Skeletal muscle satellite cell (primary cell): Measurements from ENCODE around the gene WDR11.

Experiments
- H3K27me3 ChIP-seq: 2 replicates; pipeline ENCODE4 v1.7.0; 2013; ENCODE audit warnings: low read length; ENCODE audit not compliant: control insufficient read depth, insufficient read depth
- H3K36me3 ChIP-seq: 2 replicates; pipeline ENCODE4 v1.7.0; 2013; ENCODE audit warnings: mild to moderate bottlenecking, control low read depth, low read length; ENCODE audit not compliant: insufficient read depth
- H3K4me1 ChIP-seq: 2 replicates; pipeline ENCODE4 v1.7.0; 2013; ENCODE audit warnings: low read length; ENCODE audit not compliant: control insufficient read depth, insufficient read depth
- H3K4me2 ChIP-seq: 2 replicates; pipeline ENCODE4 v1.7.0; 2013; ENCODE audit warnings: mild to moderate bottlenecking, low read length
- H3K4me3 ChIP-seq: 2 replicates; pipeline ENCODE4 v1.7.0; 2013; ENCODE audit warnings: low read length
- H3K9ac ChIP-seq: 2 replicates; pipeline ENCODE4 v1.7.0; 2013; ENCODE audit warnings: mild to moderate bottlenecking, low read depth, low read length, moderate library complexity
- H3K9me3 ChIP-seq: replicated peaks from 2 replicates; pipeline ENCODE4 v1.7.0; 2013; ENCODE audit warnings: mild to moderate bottlenecking, control low read depth, low read length

Gene WDR11

GRCh38 chr10:120825878-120826769 is 25.0 kb upstream of the WDR11 start:
- Histone ChIP-seq H3K9me3 (no peaks in the 10 kb centered on the region), H3K36me3 (no peaks in the 10 kb centered on the region), H3K4me3 (no peak overlapping the region), H3K4me1 (no peaks in the 10 kb centered on the region), H3K27me3 (no peaks in the 10 kb centered on the region), H3K4me2 (no peak overlapping the region), H3K9ac (no peak overlapping the region)

GRCh38 chr10:120827251-120827875 is 23.8 kb upstream of the WDR11 start:
- H3K4me2 ChIP-seq: no peak overlapping the region
- no peak overlapping the region for H3K9ac ChIP-seq
- H3K9me3 ChIP-seq: no peaks in the 10 kb centered on the region
- no peaks in the 10 kb centered on the region for H3K36me3 ChIP-seq
- H3K4me1 ChIP-seq: no peaks in the 10 kb centered on the region
- no peaks in the 10 kb centered on the region for H3K27me3 ChIP-seq
- H3K4me3 ChIP-seq: no peak overlapping the region

GRCh38 chr10:120828763-120829319 is 22.3 kb upstream of the WDR11 start:
- H3K4me1 ChIP-seq: no peaks in the 10 kb centered on the region

GRCh38 chr10:120832106-120832505 is 19.1 kb upstream of the WDR11 start:
- Histone ChIP-seq H3K36me3 (no peaks in the 10 kb centered on the region), H3K9ac (no peak overlapping the region), H3K4me1 (no peaks in the 10 kb centered on the region), H3K4me2 (no peak overlapping the region), H3K4me3 (no peak overlapping the region), H3K27me3 (no peaks in the 10 kb centered on the region), H3K9me3 (no peaks in the 10 kb centered on the region)

More at GRCh38 chr10:120828763-120829319, 22.3 kb upstream of the WDR11 start:
- H3K4me3 ChIP-seq: no peak overlapping the region
- no peaks in the 10 kb centered on the region for H3K9me3 ChIP-seq
- H3K36me3 ChIP-seq: no peaks in the 10 kb centered on the region
- no peaks in the 10 kb centered on the region for H3K27me3 ChIP-seq
- H3K4me2 ChIP-seq: no peak overlapping the region
- no peak overlapping the region for H3K9ac ChIP-seq

- no peak overlapping the region for H3K4me3 ChIP-seq
- H3K4me2 ChIP-seq: no peak overlapping the region
- H3K9ac ChIP-seq: no peak overlapping the region
- no peaks in the 10 kb centered on the region for H3K4me1 ChIP-seq
- H3K9me3 ChIP-seq: no peaks in the 10 kb centered on the region
- no peaks in the 10 kb centered on the region for H3K36me3 ChIP-seq
- no peaks in the 10 kb centered on the region for H3K27me3 ChIP-seq
These were observed 17.8 kb upstream of the WDR11 start for GRCh38 chr10:120833222-120833928.

GRCh38 chr10:120835603-120836002 is 15.6 kb upstream of the WDR11 start:
- no peak overlapping the region for H3K4me2 ChIP-seq
- no peaks in the 10 kb centered on the region for H3K36me3 ChIP-seq
- H3K4me1 ChIP-seq: no peaks in the 10 kb centered on the region
- no peak overlapping the region for H3K4me3 ChIP-seq
- H3K9me3 ChIP-seq: no peaks in the 10 kb centered on the region
- H3K9ac ChIP-seq: no peak overlapping the region
- H3K27me3 ChIP-seq: no peaks in the 10 kb centered on the region

- Histone ChIP-seq H3K4me2 (no peak overlapping the region), H3K9me3 (no peaks in the 10 kb centered on the region), H3K4me1 (no peaks in the 10 kb centered on the region), H3K4me3 (no peak overlapping the region), H3K36me3 (no peaks in the 10 kb centered on the region), H3K27me3 (no peaks in the 10 kb centered on the region), H3K9ac (no peak overlapping the region)
These were observed 12.2 kb upstream of the WDR11 start for GRCh38 chr10:120838941-120839340.

GRCh38 chr10:120841522-120842189 is 9.5 kb upstream of the WDR11 start:
- Histone ChIP-seq H3K36me3 (no peaks in the 10 kb centered on the region), H3K4me1 (no peaks in the 10 kb centered on the region), H3K27me3 (no peaks in the 10 kb centered on the region), H3K9me3 (no peaks in the 10 kb centered on the region), H3K4me2 (no peak overlapping the region), H3K9ac (no peak overlapping the region), H3K4me3 (no peak overlapping the region)

GRCh38 chr10:120854388-120854787 is 3.2 kb downstream of the WDR11 start:
- Histone ChIP-seq H3K4me3 (no peak overlapping the region), H3K27me3 (no peaks in the 10 kb centered on the region), H3K4me2 (no peak overlapping the region), H3K9me3 (no peaks in the 10 kb centered on the region), H3K36me3 (peaks cover 10% of the 10 kb centered on the region), H3K9ac (no peak overlapping the region), H3K4me1 (peaks cover 17% of the 10 kb centered on the region)

- Histone ChIP-seq H3K4me3 (no peak overlapping the region), H3K36me3 (peaks cover 45% of the 10 kb centered on the region), H3K4me2 (no peak overlapping the region), H3K9me3 (no peaks in the 10 kb centered on the region), H3K9ac (no peak overlapping the region), H3K27me3 (no peaks in the 10 kb centered on the region), H3K4me1 (no peaks in the 10 kb centered on the region)
These were observed 10.2 kb downstream of the WDR11 start for GRCh38 chr10:120861178-120861855.
